K562 (cell line): ENCODE data around the gene NEDD8. TPM values are rescaled to one million over a fixed set of nuclear protein-coding genes. Genes with fewer than 3 reads are reported as not detected.

ENCODE experiments used
- CC2D1A ChIP-seq: fragments of 450-650 bp; IDR thresholded peaks from 2 replicates; pipeline ENCODE4 v1.6.1; 2017; ENCODE audit warnings: mild to moderate bottlenecking
- CHD2 ChIP-seq: IDR thresholded peaks from 2 replicates; pipeline ENCODE4 v1.6.1; 2011; ENCODE audit warnings: low read depth, low read length
- ELK3 ChIP-seq: fragments of 450-650 bp; formaldehyde crosslinking; IDR thresholded peaks from 2 replicates; pipeline ENCODE4 v1.4.0; 2020; ENCODE audit warnings: mild to moderate bottlenecking
- JUND ChIP-seq, 2 experiments: IDR thresholded peaks; 2 replicates in 1 of 2; 3 replicates in 1 of 2; pipeline ENCODE4 v1.6.1; 2011; ENCODE audit warnings: borderline replicate concordance in 2 of 2, low read depth in 2 of 2, low read length in 2 of 2, improper control_type of control experiment in 1 of 2, missing biosample characterization in 1 of 2, missing genetic modification characterization in 1 of 2, missing genetic modification reagents in 1 of 2
- KDM2B ChIP-seq: fragments of 250-450 bp; sonication (Bioruptor Pico); IDR thresholded peaks from 2 replicates; pipeline ENCODE4 v1.8.0; 2021; ENCODE audit warnings: mild to moderate bottlenecking, moderate library complexity
- NCOA2 ChIP-seq, 2 experiments: fragments of 450-650 bp; IDR thresholded peaks; 2 replicates each; pipeline ENCODE4 v1.6.1; 2018; ENCODE audit warnings: mild to moderate bottlenecking in 2 of 2, moderate library complexity in 1 of 2; ENCODE audit not compliant: partially characterized antibody in 2 of 2
- PCBP1 ChIP-seq: fragments of 200-400 bp; formaldehyde crosslinking; IDR thresholded peaks from 2 replicates; pipeline ENCODE4 v1.6.1; 2018; ENCODE audit warnings: mild to moderate bottlenecking, low read depth, low read length; ENCODE audit not compliant: poor library complexity, severe bottlenecking
- RBM39 ChIP-seq: fragments of 200-400 bp; formaldehyde crosslinking; optimal IDR thresholded peaks from 2 replicates; pipeline ENCODE3; 2018; ENCODE audit warnings: low read depth, low read length
- SNIP1 ChIP-seq: fragments of 450-650 bp; IDR thresholded peaks from 2 replicates; pipeline ENCODE4 v1.7.1; 2017; ENCODE audit warnings: low read depth, mild to moderate bottlenecking
- SP2 ChIP-seq: IDR thresholded peaks from 2 replicates; pipeline ENCODE4 v1.6.1; 2011; ENCODE audit warnings: mild to moderate bottlenecking, low read depth, low read length, moderate library complexity; ENCODE audit not compliant: poor library complexity, severe bottlenecking; ENCODE audit errors: extremely low read depth
- TBP ChIP-seq: optimal IDR thresholded peaks from 2 replicates; pipeline ENCODE3; 2011; ENCODE audit warnings: low read depth, low read length, improper control_type of control experiment
- ZNF239 ChIP-seq: fragments of 250-450 bp; sonication (Bioruptor Pico); IDR thresholded peaks from 2 replicates; pipeline ENCODE4 v1.4.0; 2020; ENCODE audit warnings: mild to moderate bottlenecking
- ZNF511 ChIP-seq: sonication (generic); formaldehyde crosslinking; IDR thresholded peaks from 2 replicates; pipeline ENCODE4 v1.8.0; 2022; ENCODE audit warnings: mild to moderate bottlenecking, missing genetic modification reagents
- polyA plus RNA-seq, 8 experiments: library from polyadenylated mRNA; depleted of rRNA in 4 of 8; stranded (reverse) in 5 of 8; unstranded in 3 of 8; fragments of >200 nt; fragmentation: Nextera tagmentation in 2 of 8; fragmentation: Illumina TruSeq in 1 of 8; extraction: Ambion mirVana in 2 of 8; extraction: Trizol in 1 of 8; gene quantifications; 2 replicates each; pipeline versions ENCODE4 v1.2.1 to v1.2.3, GENCODE V29; 2011 to 2014; ENCODE audit warnings: inconsistent platforms in 1 of 8, missing spikeins in 1 of 8
- total RNA-seq, 7 experiments: library from RNA; depleted of rRNA in 6 of 7; stranded (reverse); fragments of >200 nt in 6 of 7; fragmentation: Illumina TruSeq in 2 of 7; extraction: Trizol in 2 of 7; gene quantifications; 2 replicates each; pipeline versions ENCODE4 v1.2.1 to v1.2.3, GENCODE V29; 2011 to 2021; ENCODE audit warnings: low replicate concordance in 1 of 7
- TF ChIP-seq, protein P1 (sequence below), 2 experiments: fragments of 450-650 bp in 1 of 2; IDR thresholded peaks; 2 replicates each; pipeline ENCODE4 v1.6.1; 2011 to 2017; ENCODE audit warnings: low read depth in 2 of 2, antibody characterized with exemption in 1 of 2, borderline replicate concordance in 1 of 2, low read length in 1 of 2, mild to moderate bottlenecking in 1 of 2, mixed read lengths in 1 of 2; ENCODE audit not compliant: control insufficient read depth in 1 of 2
- TF ChIP-seq, protein P2 (sequence below): fragments of 250-450 bp; sonication (Bioruptor Pico); IDR thresholded peaks from 2 replicates; pipeline ENCODE4 v1.4.0; 2020; ENCODE audit warnings: mild to moderate bottlenecking
- TF ChIP-seq, protein P3 (sequence below): fragments of 250-450 bp; sonication (Bioruptor Pico); IDR thresholded peaks from 2 replicates; pipeline ENCODE4 v1.4.0; 2020; ENCODE audit warnings: mild to moderate bottlenecking, moderate library complexity

Gene NEDD8
- total and polyA plus RNA-seq, 9 of the 15 experiments (the other 6 are each of a cell fraction or from before 2014, with no cell fraction given), result 142 to 691 (median 260) TPM

GRCh38 chr14:24271134-24271833, 39.1 kb upstream of the NEDD8 start, which contains the start of gene RABGGTA (continued):
- TF ChIP-seq, protein P1, sequence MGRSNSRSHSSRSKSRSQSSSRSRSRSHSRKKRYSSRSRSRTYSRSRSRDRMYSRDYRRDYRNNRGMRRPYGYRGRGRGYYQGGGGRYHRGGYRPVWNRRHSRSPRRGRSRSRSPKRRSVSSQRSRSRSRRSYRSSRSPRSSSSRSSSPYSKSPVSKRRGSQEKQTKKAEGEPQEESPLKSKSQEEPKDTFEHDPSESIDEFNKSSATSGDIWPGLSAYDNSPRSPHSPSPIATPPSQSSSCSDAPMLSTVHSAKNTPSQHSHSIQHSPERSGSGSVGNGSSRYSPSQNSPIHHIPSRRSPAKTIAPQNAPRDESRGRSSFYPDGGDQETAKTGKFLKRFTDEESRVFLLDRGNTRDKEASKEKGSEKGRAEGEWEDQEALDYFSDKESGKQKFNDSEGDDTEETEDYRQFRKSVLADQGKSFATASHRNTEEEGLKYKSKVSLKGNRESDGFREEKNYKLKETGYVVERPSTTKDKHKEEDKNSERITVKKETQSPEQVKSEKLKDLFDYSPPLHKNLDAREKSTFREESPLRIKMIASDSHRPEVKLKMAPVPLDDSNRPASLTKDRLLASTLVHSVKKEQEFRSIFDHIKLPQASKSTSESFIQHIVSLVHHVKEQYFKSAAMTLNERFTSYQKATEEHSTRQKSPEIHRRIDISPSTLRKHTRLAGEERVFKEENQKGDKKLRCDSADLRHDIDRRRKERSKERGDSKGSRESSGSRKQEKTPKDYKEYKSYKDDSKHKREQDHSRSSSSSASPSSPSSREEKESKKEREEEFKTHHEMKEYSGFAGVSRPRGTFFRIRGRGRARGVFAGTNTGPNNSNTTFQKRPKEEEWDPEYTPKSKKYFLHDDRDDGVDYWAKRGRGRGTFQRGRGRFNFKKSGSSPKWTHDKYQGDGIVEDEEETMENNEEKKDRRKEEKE (IDR thresholded peaks at IDR 0.05; ENCODE audit: borderline replicate concordance in 1 of 2, control insufficient read depth in 1 of 2, low read depth in 2 of 2, low read length in 1 of 2), result 0 out of 4 replicates have a peak, but pooled peaks of 1 of the 2 experiments have one; percentile 63
- TF ChIP-seq SNIP1, result peak; percentile 74; the same call in 1 of the 2 replicates
- no peak for TF ChIP-seq NCOA2 (IDR thresholded peaks at IDR 0.05; ENCODE audit: partially characterized antibody in 2 of 2)
- no peak for TF ChIP-seq ZNF239 (CRISPR knock-in tag)
- no peak for TF ChIP-seq ELK3 (CRISPR knock-in tag)
- TF ChIP-seq TBP, result peak; percentile 54
- peak; percentile 84 for TF ChIP-seq PCBP1
- no peak for TF ChIP-seq CC2D1A
- TF ChIP-seq, protein P2, sequence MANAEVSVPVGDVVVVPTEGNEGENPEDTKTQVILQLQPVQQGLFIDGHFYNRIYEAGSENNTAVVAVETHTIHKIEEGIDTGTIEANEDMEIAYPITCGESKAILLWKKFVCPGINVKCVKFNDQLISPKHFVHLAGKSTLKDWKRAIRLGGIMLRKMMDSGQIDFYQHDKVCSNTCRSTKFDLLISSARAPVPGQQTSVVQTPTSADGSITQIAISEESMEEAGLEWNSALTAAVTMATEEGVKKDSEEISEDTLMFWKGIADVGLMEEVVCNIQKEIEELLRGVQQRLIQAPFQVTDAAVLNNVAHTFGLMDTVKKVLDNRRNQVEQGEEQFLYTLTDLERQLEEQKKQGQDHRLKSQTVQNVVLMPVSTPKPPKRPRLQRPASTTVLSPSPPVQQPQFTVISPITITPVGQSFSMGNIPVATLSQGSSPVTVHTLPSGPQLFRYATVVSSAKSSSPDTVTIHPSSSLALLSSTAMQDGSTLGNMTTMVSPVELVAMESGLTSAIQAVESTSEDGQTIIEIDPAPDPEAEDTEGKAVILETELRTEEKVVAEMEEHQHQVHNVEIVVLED (CRISPR knock-in tag), result peak; percentile 85
- no peak for TF ChIP-seq KDM2B (CRISPR knock-in tag)
- TF ChIP-seq SP2, result peak; percentile 97
- TF ChIP-seq RBM39, result no peak
- TF ChIP-seq CHD2, result no peak
- TF ChIP-seq ZNF511, result peak; percentile 57
- TF ChIP-seq JUND (IDR thresholded peaks at IDR 0.05; ENCODE audit: borderline replicate concordance, low read depth, low read length), result peak; percentile 63; the same call in 1 of the 2 replicates
- TF ChIP-seq JUND (tag; IDR thresholded peaks at IDR 0.05; ENCODE audit: borderline replicate concordance, low read depth, low read length), result no peak; the same call in 2 of the 3 replicates
- TF ChIP-seq, protein P3, sequence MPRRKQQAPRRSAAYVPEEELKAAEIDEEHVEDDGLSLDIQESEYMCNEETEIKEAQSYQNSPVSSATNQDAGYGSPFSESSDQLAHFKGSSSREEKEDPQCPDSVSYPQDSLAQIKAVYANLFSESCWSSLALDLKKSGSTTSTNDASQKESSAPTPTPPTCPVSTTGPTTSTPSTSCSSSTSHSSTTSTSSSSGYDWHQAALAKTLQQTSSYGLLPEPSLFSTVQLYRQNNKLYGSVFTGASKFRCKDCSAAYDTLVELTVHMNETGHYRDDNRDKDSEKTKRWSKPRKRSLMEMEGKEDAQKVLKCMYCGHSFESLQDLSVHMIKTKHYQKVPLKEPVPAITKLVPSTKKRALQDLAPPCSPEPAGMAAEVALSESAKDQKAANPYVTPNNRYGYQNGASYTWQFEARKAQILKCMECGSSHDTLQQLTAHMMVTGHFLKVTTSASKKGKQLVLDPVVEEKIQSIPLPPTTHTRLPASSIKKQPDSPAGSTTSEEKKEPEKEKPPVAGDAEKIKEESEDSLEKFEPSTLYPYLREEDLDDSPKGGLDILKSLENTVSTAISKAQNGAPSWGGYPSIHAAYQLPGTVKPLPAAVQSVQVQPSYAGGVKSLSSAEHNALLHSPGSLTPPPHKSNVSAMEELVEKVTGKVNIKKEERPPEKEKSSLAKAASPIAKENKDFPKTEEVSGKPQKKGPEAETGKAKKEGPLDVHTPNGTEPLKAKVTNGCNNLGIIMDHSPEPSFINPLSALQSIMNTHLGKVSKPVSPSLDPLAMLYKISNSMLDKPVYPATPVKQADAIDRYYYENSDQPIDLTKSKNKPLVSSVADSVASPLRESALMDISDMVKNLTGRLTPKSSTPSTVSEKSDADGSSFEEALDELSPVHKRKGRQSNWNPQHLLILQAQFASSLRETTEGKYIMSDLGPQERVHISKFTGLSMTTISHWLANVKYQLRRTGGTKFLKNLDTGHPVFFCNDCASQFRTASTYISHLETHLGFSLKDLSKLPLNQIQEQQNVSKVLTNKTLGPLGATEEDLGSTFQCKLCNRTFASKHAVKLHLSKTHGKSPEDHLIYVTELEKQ (CRISPR knock-in tag), result no peak
